HCT116 (cell line): ENCODE results near the gene GDF2.

Experiments
- CTCF ChIP-seq, 3 experiments: fragments of 200-600 bp in 1 of 3; sonication (generic) in 1 of 3; IDR thresholded peaks in 2 of 3; conservative IDR thresholded peaks in 1 of 3; 2 replicates each; pipeline ENCODE4 v1.5.1; 2012 to 2017; ENCODE audit warnings: low read depth in 2 of 3, low read length in 2 of 3, antibody characterized with exemption in 1 of 3, borderline replicate concordance in 1 of 3, control low read depth in 1 of 3, mild to moderate bottlenecking in 1 of 3, mixed read lengths in 1 of 3, mixed run types in 1 of 3, moderate library complexity in 1 of 3; ENCODE audit not compliant: insufficient read depth in 1 of 3
- REST ChIP-seq: IDR thresholded peaks from 2 replicates; pipeline ENCODE4 v1.6.1; 2012; ENCODE audit warnings: low read depth
- YY1 ChIP-seq: IDR thresholded peaks from 2 replicates; pipeline ENCODE4 v1.6.1; 2011; ENCODE audit warnings: low read length, low read depth, moderate library complexity, mild to moderate bottlenecking; ENCODE audit not compliant: insufficient replicate concordance; ENCODE audit errors: extremely low read depth

- TF ChIP-seq CTCF (IDR thresholded peaks at IDR 0.05 in 2 of 3, conservative IDR thresholded peaks at IDR 0.05 in 1 of 3; ENCODE audit: borderline replicate concordance in 1 of 3, insufficient read depth in 1 of 3, low read depth in 2 of 3, low read length in 2 of 3), result no peak
- no peak for TF ChIP-seq REST
- TF ChIP-seq YY1, result no peak
Measured at GRCh38 chr10:47348138-47348651, 25.9 kb downstream of the GDF2 start, which contains the start of gene RBP3.
